Fibroblast of mammary gland (primary cell): ENCODE data around the gene EVC2.

ENCODE experiments used
- DNase-seq: peaks from one replicate; pipeline ENCODE4 v3.0.0-alpha.2; 2010; ENCODE audit warnings: low read depth
- H3K4me3 ChIP-seq: 2 replicates; pipeline ENCODE4 v1.5.1; 2011; ENCODE audit warnings: low read depth, mild to moderate bottlenecking, low read length, moderate library complexity; ENCODE audit not compliant: control insufficient read depth
- CTCF ChIP-seq: conservative IDR thresholded peaks from 2 replicates; pipeline ENCODE4 v1.5.1; 2011; ENCODE audit warnings: low read depth, low read length, inconsistent platforms; ENCODE audit not compliant: control insufficient read depth, insufficient read depth

The EVC2 gene

DNA sequence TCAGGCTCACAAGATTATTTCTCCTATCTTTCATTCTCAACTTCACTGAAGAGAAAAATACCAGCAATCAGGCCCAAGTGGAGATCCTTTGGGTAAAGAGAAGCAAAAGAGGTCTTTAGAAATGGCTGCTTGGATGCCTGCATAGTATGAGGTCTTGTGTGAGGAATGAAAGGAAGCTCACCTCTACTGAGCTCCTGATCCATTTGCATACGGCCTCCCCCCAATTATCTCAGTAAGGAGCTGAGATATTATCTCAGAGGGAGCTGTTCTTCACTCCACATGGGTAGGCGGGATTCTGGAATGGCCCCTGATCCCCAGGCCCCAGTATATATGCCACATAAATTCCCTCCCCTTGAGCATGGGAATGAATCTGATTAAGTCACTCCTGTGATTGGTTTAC is 75.8 kb downstream of the EVC2 start:
- no peak overlapping the region for H3K4me3 ChIP-seq
- no peak for DNase-seq
- no peak for TF ChIP-seq CTCF

DNA sequence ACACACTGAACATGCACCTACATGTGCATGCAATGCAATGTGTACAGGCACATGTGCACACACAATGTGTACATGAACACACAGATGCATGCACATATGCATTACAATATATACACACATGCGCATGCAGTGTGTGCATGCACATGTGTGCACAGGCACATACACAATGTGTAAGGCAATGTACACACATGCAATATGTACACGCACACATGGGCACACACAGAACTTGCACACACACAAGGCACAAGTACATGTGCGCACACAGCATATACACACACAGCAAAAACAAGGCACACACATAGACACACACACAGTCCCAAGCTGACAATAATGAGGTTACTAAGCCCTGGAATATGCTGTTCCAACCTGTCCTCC is 76.3 kb downstream of the EVC2 start:
- no peak overlapping the region for H3K4me3 ChIP-seq
- TF ChIP-seq CTCF = no peak
- DNase-seq = no peak

DNA sequence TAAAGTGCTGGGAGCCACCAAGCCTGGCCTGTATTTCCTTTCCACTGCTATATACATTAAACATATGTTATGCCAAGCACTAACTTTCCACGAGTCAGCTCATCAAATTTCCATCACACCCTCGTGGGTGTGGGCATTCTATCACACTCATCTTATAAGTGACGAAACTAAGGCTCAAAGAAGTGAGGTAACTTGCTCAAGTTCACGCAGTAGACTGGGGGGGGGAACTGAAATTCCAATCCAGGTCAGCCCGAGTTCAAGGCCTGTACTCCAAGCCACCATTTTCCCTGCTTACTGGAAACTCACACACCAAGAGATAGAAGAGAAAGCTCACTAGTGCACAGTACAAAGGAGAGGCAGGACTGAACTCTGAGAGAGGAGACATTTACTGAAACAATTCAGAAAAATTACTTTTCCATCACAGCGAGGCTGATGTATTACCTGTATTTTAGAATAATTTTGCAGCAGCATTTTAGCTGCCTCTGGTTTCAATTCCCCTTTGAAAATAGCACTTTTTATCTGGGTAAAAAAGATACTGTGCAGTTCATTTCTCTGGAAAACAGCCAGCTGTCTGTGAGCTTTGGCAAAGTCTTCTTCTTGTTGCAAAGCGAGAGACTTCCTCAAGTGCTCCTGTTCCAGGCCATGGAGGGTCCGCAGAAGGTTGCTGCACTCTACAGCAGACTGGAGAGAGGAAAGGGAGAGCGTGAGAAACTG is 76.8 kb downstream of the EVC2 start:
- DNase-seq = no peak
- no peak overlapping the region for H3K4me3 ChIP-seq
- TF ChIP-seq CTCF = no peak

- no peak for TF ChIP-seq CTCF
- H3K4me3 ChIP-seq = no peak overlapping the region
- DNase-seq = no peak
These were observed 77.6 kb downstream of the EVC2 start for GRCh38 chr4:5630762-5631161.

DNA sequence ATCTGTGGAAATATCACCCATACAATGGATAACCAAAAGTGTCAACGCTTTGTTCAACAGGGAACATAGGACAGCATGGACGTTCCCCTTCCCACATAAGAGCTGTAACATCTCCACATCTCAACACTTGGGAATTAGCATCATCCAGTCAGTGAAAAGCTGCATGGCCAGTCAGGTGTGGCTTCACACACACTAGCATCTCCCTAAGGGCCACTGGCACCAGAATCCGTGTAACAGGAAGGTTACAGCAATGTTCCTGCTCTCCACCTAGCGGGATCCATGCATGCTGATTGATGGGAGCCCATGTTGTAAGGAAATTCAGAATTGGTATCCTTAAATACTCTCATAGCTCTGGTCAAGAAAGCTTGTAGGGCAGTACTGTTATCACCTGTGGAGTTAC is 78.8 kb downstream of the EVC2 start:
- DNase-seq = no peak
- no peak overlapping the region for H3K4me3 ChIP-seq
- TF ChIP-seq CTCF = no peak

DNA sequence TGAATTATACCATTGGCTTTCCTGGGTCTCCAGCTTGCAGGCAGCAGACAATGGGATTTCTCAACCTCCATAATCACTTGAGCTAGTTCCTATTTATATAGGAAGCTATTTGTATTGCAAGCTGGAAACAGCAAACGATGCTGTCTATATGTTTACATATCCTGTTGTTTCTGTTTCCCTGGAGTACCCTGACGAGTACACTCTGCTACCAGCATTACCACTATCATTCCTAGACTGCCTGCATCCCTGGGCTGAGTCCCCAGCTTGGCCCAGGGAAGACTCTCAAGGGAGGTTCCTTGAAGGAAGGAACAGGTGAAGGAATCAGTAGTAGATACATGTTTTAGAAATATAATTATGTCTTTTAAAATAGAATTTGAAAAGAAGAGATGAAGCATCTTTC is 81.4 kb downstream of the EVC2 start:
- DNase-seq = no peak
- TF ChIP-seq CTCF = no peak
- H3K4me3 ChIP-seq = no peak overlapping the region

- TF ChIP-seq CTCF = no peak
- no peak overlapping the region for H3K4me3 ChIP-seq
- no peak for DNase-seq
These were observed 85.8 kb downstream of the EVC2 start for GRCh38 chr4:5622596-5622995.
